Measurements from ENCODE around the gene KLHL9.

The KLHL9 gene

DNA sequence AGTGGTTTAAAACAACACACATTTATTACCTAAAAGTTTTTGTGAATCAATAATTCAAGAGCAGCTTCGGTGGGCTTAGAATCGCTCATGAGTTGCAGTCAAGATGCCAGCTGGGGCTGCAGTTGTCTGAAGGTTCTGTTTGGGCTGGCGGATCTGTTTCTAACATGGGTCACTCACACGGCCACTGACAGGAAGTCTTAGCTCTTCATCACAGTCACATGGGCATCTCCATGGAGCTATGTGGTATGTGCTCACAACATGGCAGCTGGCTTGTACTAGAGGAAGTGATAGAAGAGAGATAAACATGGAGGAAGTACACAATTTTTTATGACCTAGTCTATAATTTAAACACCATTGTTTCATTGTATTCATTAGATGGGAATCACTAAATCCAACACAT lies 11.2 kb downstream of the KLHL9 start:
- H4K8ac ChIP-seq (ENCODE audit: low read depth, low read length): no peak overlapping the region
- H3K4me3 ChIP-seq (ENCODE audit: low read length in 2 of 2): no peak overlapping the region
- no peak overlapping the region for H2BK12ac ChIP-seq (ENCODE audit: low read length)
- no peak overlapping the region for H3K14ac ChIP-seq (ENCODE audit: low read length)
- no peak for DNase-seq (ENCODE audit: low spot score)
- H2AFZ ChIP-seq (ENCODE audit: low read length): no peak overlapping the region
- H3K4ac ChIP-seq (ENCODE audit: low read length): no peak overlapping the region
- no peak overlapping the region for H2BK120ac ChIP-seq (ENCODE audit: low read depth, low read length)
- no peak overlapping the region for H3K23ac ChIP-seq (ENCODE audit: low read depth, low read length, poor library complexity)
- H2BK15ac ChIP-seq (ENCODE audit: low read length): no peak overlapping the region
- no peaks in the 10 kb centered on the region for H3K27me3 ChIP-seq (ENCODE audit: control insufficient read depth in 3 of 3, insufficient read depth in 3 of 3, low read depth in 1 of 3, low read length in 3 of 3)
- no peak overlapping the region for H2AK5ac ChIP-seq (ENCODE audit: low read depth, low read length)
- H3K79me1 ChIP-seq (ENCODE audit: low read depth, low read length): no peaks in the 10 kb centered on the region
- H2BK5ac ChIP-seq (ENCODE audit: low read length): no peak overlapping the region
- no peak overlapping the region for H3K4me2 ChIP-seq (ENCODE audit: insufficient read depth, low read length, poor library complexity, severe bottlenecking)
- no peaks in the 10 kb centered on the region for H3K9me3 ChIP-seq (replicated peaks in 1 of 2; ENCODE audit: control insufficient read depth in 2 of 2, insufficient read depth in 1 of 2, low read depth in 1 of 2, low read length in 2 of 2)
- no peaks in the 10 kb centered on the region for H3K4me1 ChIP-seq (ENCODE audit: control insufficient read depth in 2 of 2, insufficient read depth in 1 of 2, low read depth in 1 of 2, low read length in 2 of 2)
- H3K36me3 ChIP-seq (replicated peaks in 1 of 2; ENCODE audit: control insufficient read depth in 2 of 2, insufficient read depth in 2 of 2, low read length in 2 of 2): peaks cover 4 to 46% of the 10 kb centered on the region in 2 donors
- H3K18ac ChIP-seq (ENCODE audit: low read length): no peak overlapping the region
- WGBS, 2 donors (ENCODE audit: extremely low coverage in 2 of 2, insufficient read length in 2 of 2, insufficient replicate concordance in 1 of 2): no CpG with 5 or more reads among the region's 4 CpGs
- no peak overlapping the region for H3K27ac ChIP-seq (replicated peaks; ENCODE audit: low read length)
- no peak overlapping the region for H4K91ac ChIP-seq (ENCODE audit: low read depth, low read length, poor library complexity)
- no peak overlapping the region for H3K9ac ChIP-seq (ENCODE audit: low read depth, low read length, poor library complexity)

DNA sequence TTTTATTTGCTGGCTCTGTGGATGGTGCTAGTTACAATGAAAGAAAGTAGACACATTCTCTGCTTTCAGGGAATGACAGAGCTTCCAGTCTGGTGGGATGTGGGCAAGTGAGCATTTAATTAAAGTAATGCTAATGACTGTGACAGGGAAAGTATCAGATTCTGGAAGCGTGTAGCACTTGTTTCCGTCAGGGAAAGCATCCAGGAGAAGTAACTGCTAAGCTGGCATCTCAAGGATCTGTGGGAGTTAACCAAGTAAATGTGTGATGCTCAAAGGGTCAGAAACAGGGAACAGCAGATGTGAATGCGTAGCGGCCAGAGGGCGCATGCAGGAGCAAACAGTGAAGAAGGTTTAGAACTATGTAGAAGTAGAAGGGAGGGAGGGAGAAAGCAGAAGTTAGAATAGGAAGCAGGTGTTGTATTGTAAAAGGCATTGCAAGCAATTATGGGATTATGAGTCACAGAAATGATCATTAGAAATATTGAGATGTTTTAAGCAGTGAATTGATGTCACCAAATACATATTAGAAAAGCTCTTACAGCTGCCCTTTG lies 12.2 kb downstream of the KLHL9 start:
- Histone ChIP-seq H3K27ac (replicated peaks; ENCODE audit: low read length) (no peak overlapping the region), H3K4me2 (ENCODE audit: insufficient read depth, low read length, poor library complexity, severe bottlenecking) (no peak overlapping the region), H2BK12ac (ENCODE audit: low read length) (no peak overlapping the region), H2AFZ (ENCODE audit: low read length) (no peak overlapping the region), H3K23ac (ENCODE audit: low read depth, low read length, poor library complexity) (no peak overlapping the region), H3K79me1 (ENCODE audit: low read depth, low read length) (no peaks in the 10 kb centered on the region), H2BK120ac (ENCODE audit: low read depth, low read length) (no peak overlapping the region), H4K91ac (ENCODE audit: low read depth, low read length, poor library complexity) (no peak overlapping the region), H3K36me3 (replicated peaks in 1 of 2; ENCODE audit: control insufficient read depth in 2 of 2, insufficient read depth in 2 of 2, low read length in 2 of 2) (peaks cover 4 to 39% of the 10 kb centered on the region in 2 donors), H4K8ac (ENCODE audit: low read depth, low read length) (no peak overlapping the region), H3K9ac (ENCODE audit: low read depth, low read length, poor library complexity) (no peak overlapping the region), H3K14ac (ENCODE audit: low read length) (no peak overlapping the region), H3K27me3 (ENCODE audit: control insufficient read depth in 3 of 3, insufficient read depth in 3 of 3, low read depth in 1 of 3, low read length in 3 of 3) (no peaks in the 10 kb centered on the region), H3K4me1 (ENCODE audit: control insufficient read depth in 2 of 2, insufficient read depth in 1 of 2, low read depth in 1 of 2, low read length in 2 of 2) (peaks cover 0 to 4% of the 10 kb centered on the region in 2 donors), H2BK15ac (ENCODE audit: low read length) (no peak overlapping the region), H2AK5ac (ENCODE audit: low read depth, low read length) (no peak overlapping the region), H3K18ac (ENCODE audit: low read length) (no peak overlapping the region), H3K4me3 (ENCODE audit: low read length in 2 of 2) (no peak overlapping the region), H2BK5ac (ENCODE audit: low read length) (no peak overlapping the region), H3K9me3 (replicated peaks in 1 of 2; ENCODE audit: control insufficient read depth in 2 of 2, insufficient read depth in 1 of 2, low read depth in 1 of 2, low read length in 2 of 2) (no peaks in the 10 kb centered on the region), H3K4ac (ENCODE audit: low read length) (no peak overlapping the region)
- DNase-seq (ENCODE audit: low spot score): no peak
- WGBS, 2 donors (ENCODE audit: extremely low coverage in 2 of 2, insufficient read length in 2 of 2, insufficient replicate concordance in 1 of 2): no CpG with 5 or more reads among the region's 5 CpGs

DNA sequence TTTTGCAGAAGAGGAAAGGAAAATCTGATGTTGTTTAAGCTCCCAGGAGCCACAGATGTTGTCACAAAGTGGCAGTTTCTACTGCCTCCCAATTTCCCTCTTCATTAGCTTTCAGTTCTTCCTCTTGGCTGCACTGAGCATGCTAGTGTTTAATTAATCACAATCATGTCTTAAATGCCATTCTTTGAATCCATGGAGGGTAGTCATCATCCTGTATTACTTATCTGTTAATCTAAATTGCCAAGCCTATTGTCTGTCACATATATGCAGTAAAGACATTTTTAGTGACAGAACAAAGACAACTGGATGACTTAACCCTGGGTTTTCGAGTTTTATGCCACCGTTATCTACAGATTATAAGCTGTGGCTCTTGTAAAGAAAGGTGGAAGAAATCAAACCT lies 14.7 kb downstream of the KLHL9 start:
- no peak overlapping the region for H2BK120ac ChIP-seq (ENCODE audit: low read depth, low read length)
- no CpG with 5 or more reads among the region's 2 CpGs for WGBS, 2 donors (ENCODE audit: extremely low coverage in 2 of 2, insufficient read length in 2 of 2, insufficient replicate concordance in 1 of 2)
- no peak overlapping the region for H2AK5ac ChIP-seq (ENCODE audit: low read depth, low read length)
- H3K36me3 ChIP-seq (replicated peaks in 1 of 2; ENCODE audit: control insufficient read depth in 2 of 2, insufficient read depth in 2 of 2, low read length in 2 of 2): peaks cover 4 to 32% of the 10 kb centered on the region in 2 donors
- H3K9me3 ChIP-seq (replicated peaks in 1 of 2; ENCODE audit: control insufficient read depth in 2 of 2, insufficient read depth in 1 of 2, low read depth in 1 of 2, low read length in 2 of 2): no peaks in the 10 kb centered on the region
- no peak overlapping the region for H2BK5ac ChIP-seq (ENCODE audit: low read length)
- no peaks in the 10 kb centered on the region for H3K27me3 ChIP-seq (ENCODE audit: control insufficient read depth in 3 of 3, insufficient read depth in 3 of 3, low read depth in 1 of 3, low read length in 3 of 3)
- H3K4ac ChIP-seq (ENCODE audit: low read length): no peak overlapping the region
- H2AFZ ChIP-seq (ENCODE audit: low read length): no peak overlapping the region
- H2BK12ac ChIP-seq (ENCODE audit: low read length): no peak overlapping the region
- H3K9ac ChIP-seq (ENCODE audit: low read depth, low read length, poor library complexity): no peak overlapping the region
- peaks cover 0 to 13% of the 10 kb centered on the region in 2 donors for H3K4me1 ChIP-seq (ENCODE audit: control insufficient read depth in 2 of 2, insufficient read depth in 1 of 2, low read depth in 1 of 2, low read length in 2 of 2)
- no peak overlapping the region for H2BK15ac ChIP-seq (ENCODE audit: low read length)
- DNase-seq (ENCODE audit: low spot score): no peak
- H4K8ac ChIP-seq (ENCODE audit: low read depth, low read length): no peak overlapping the region
- H3K23ac ChIP-seq (ENCODE audit: low read depth, low read length, poor library complexity): no peak overlapping the region
- H3K27ac ChIP-seq (replicated peaks; ENCODE audit: low read length): no peak overlapping the region
- no peaks in the 10 kb centered on the region for H3K79me1 ChIP-seq (ENCODE audit: low read depth, low read length)
- H4K91ac ChIP-seq (ENCODE audit: low read depth, low read length, poor library complexity): no peak overlapping the region
- no peak overlapping the region for H3K18ac ChIP-seq (ENCODE audit: low read length)
- no peak overlapping the region for H3K4me2 ChIP-seq (ENCODE audit: insufficient read depth, low read length, poor library complexity, severe bottlenecking)
- H3K14ac ChIP-seq (ENCODE audit: low read length): no peak overlapping the region
- H3K4me3 ChIP-seq (ENCODE audit: low read length in 2 of 2): no peak overlapping the region

DNA sequence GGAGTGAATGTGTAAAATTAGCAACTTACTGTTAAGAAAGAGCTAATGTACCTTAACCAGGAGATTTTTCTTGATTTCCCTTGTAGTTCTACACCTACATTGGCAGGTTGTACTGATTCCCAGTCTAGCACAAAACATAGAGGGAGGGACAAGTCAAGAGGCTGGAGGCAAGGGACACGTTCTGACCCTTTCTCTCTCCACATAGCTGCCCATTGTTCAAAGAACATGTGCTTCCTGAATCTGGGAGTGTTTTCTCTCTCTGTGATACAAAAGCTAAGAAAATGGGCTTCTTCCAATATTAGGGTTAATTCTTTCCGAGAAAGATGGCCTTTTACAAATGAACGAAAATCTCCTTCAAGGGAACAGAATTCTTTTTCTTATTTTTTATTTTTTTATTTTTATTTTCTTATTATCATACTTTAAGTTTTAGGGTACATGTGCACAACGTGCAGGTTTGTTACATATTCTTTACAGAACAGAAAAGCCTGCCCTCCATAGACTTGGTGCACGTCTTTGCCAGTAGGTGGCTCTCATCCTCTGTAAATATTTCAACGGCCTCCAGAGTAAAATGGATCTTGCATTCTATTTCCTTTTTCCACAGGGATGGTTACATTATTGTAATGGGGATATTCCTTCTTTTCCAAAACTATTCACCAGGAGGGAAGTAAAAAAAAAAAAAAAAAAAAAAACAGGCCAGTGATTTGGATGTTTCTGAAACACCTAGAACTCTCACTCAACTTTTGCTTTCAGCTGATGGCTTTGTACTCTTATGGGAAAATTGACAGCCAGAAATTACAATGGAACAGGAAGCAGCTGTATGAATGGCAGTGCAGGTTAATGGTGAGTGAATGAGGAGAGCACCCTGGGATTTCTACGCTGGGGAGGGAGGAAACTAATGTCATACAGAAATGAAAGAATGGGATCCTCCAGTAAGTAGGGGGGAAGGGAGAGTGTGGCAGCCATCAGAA lies 17.0 kb downstream of the KLHL9 start:
- WGBS, 2 donors (ENCODE audit: extremely low coverage in 2 of 2, insufficient read length in 2 of 2, insufficient replicate concordance in 1 of 2): no CpG with 5 or more reads among the region's 7 CpGs
- no peak overlapping the region for H3K27ac ChIP-seq (replicated peaks; ENCODE audit: low read length)

More for the DNA sequence above, 17.0 kb downstream of the KLHL9 start:
- no peak overlapping the region for H4K91ac ChIP-seq (ENCODE audit: low read depth, low read length, poor library complexity)
- H3K27me3 ChIP-seq (ENCODE audit: control insufficient read depth in 3 of 3, insufficient read depth in 3 of 3, low read depth in 1 of 3, low read length in 3 of 3): no peaks in the 10 kb centered on the region
- peak overlapping the region; percentile 71 for H2AFZ ChIP-seq (ENCODE audit: low read length)
- no peak overlapping the region for H2BK5ac ChIP-seq (ENCODE audit: low read length)
- H2BK120ac ChIP-seq (ENCODE audit: low read depth, low read length): no peak overlapping the region
- H3K4me1 ChIP-seq (ENCODE audit: control insufficient read depth in 2 of 2, insufficient read depth in 1 of 2, low read depth in 1 of 2, low read length in 2 of 2): peaks cover 0 to 13% of the 10 kb centered on the region in 2 donors
- peaks cover 2 to 16% of the 10 kb centered on the region in 2 donors for H3K36me3 ChIP-seq (replicated peaks in 1 of 2; ENCODE audit: control insufficient read depth in 2 of 2, insufficient read depth in 2 of 2, low read length in 2 of 2)
- H3K23ac ChIP-seq (ENCODE audit: low read depth, low read length, poor library complexity): no peak overlapping the region
- H3K4me3 ChIP-seq (ENCODE audit: low read length in 2 of 2): peak overlapping the region in 1 of 2 donors; percentile 1
- H3K9ac ChIP-seq (ENCODE audit: low read depth, low read length, poor library complexity): no peak overlapping the region
- H3K18ac ChIP-seq (ENCODE audit: low read length): no peak overlapping the region
- H3K79me1 ChIP-seq (ENCODE audit: low read depth, low read length): no peaks in the 10 kb centered on the region
- no peak overlapping the region for H3K4ac ChIP-seq (ENCODE audit: low read length)
- no peak overlapping the region for H2BK12ac ChIP-seq (ENCODE audit: low read length)
- no peak overlapping the region for H2BK15ac ChIP-seq (ENCODE audit: low read length)
- peak; percentile 29 for DNase-seq (ENCODE audit: low spot score)
- no peak overlapping the region for H2AK5ac ChIP-seq (ENCODE audit: low read depth, low read length)
- H3K14ac ChIP-seq (ENCODE audit: low read length): no peak overlapping the region
- no peak overlapping the region for H3K4me2 ChIP-seq (ENCODE audit: insufficient read depth, low read length, poor library complexity, severe bottlenecking)
- H4K8ac ChIP-seq (ENCODE audit: low read depth, low read length): no peak overlapping the region
- no peaks in the 10 kb centered on the region for H3K9me3 ChIP-seq (replicated peaks in 1 of 2; ENCODE audit: control insufficient read depth in 2 of 2, insufficient read depth in 1 of 2, low read depth in 1 of 2, low read length in 2 of 2)

All from neuronal stem cell (in vitro differentiated cells).